ENCODE measurements around the gene GLE1.
"Not testable (repeated sequence)": the region's sequence is repeated elsewhere in the genome, so short reads cannot be mapped to it uniquely, and the experiment has no call there.

Gene GLE1

GRCh38 chr9:128552744-128553440 lies 48.4 kb downstream of the GLE1 start:
- peak; percentile 12 for DNase-seq

DNA sequence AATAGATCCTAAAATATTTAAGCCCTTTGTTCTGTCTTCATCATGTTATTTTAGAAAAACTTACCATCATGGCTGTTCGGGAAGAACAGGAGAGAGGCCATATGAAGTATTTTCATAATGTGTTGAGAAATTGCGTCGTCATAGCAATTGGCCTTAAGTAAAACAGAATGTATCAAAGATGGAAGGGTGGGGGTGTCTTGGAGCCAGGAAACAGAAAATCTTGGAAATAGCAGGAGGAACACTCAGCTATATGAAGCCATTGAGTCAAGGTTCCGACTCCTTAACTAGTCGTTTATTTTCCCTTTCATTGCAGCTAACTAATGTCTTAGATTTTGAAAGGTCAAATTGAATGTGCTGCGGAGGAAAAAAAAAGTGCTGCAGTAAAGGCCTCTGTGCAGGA lies 49.2 kb downstream of the GLE1 start:
- no peak for DNase-seq

GRCh38 chr9:128554155-128554862 lies 49.8 kb downstream of the GLE1 start:
- DNase-seq: no peak

GRCh38 chr9:128555180-128555721 lies 50.7 kb downstream of the GLE1 start:
- DNase-seq: no peak

- DNase-seq: no peak
Measured at GRCh38 chr9:128556276-128556675, 51.8 kb downstream of the GLE1 start.

DNA sequence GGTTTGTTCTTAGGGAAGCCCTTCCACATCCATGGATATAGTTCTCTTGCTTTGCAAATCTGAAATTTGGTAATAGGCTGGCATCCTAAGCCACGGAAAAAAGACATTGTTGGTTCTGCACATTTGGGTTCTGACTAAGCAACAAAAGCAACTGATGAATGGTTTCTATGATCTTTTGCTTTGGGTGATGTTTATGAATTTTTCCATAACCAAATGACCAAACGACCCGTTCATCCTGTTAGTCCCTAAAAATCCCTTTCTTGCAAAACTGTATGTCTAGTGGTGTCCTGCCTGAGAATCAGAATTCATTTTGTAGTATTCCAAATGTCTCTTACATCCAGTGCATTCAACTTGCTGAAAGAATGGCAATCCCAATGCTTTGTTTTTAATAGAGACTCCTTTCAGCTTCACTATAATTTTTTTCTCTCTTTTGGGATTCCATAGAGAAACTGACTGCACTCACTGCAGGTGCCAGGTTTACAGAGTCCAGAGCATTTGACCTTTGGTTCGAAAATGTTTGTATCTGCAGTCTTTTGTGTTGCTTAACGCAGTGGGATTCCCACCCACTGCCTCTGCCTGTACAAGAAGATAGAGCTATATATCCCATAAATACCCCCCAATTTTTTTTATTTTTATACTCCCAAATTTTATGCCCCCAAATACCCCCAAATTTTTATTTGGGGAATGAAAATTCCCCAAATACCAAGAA lies 52.6 kb downstream of the GLE1 start:
- DNase-seq: no peak

DNA sequence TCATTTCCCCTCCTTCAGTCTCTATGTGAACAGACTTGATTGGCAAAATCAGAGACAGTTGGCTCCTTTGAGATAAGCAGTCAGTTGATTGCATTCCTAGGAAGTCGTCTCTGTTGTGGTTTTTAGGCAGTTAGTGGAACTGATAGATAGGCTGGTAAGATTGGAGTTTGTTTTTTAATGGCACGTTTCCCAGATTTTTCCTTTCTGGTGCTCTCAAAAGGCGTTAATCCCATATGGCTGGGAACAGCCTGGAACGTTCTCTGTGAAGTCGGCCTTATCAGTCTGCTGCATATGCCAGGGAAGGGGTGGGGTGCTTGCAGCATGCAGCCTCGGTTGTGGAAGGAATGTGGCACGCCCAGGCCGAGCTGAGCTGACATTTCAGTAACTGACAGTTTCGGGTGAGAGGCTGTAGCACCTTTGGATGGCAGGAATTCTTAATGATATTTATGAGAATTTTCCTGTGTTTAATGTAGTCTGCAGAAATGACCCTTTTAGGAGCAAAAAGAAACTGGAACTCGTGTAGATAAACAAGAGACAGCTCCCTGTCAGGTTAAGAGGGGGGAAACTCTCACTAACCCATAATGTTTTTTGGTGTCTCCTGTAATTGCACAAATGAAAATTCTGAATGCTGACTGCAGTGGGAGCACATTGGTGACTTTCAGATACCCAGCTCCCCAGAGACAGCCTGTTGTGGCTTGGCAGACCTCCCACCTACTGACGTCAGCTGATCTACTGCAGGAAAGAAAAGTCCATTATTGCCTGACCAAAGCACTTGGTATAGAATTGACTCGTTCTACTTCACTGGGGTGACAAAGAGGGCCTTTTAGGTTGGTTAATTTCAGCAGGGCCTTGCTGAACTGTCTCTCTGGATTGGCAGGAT lies 54.2 kb downstream of the GLE1 start:
- DNase-seq: no peak

DNA sequence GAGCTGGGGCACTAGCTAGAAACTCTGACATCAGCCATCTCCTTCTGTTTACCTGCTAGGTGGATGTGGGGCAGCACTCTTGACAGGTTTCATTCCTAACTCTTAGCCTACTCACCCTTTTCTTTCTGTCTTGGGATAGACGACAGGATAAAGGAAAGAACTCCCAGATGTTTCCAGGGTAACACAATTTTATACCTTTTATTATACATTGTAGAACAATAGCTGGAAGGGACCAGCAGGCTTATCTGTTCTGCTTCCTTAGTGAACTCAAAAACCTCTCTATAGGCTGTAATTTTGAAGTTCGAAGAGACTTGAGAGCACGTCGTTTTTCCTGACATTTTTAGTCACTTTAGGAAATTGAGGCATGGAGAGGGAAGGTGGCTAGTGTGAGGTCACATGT lies 61.1 kb downstream of the GLE1 start:
- DNase-seq: no peak

DNA sequence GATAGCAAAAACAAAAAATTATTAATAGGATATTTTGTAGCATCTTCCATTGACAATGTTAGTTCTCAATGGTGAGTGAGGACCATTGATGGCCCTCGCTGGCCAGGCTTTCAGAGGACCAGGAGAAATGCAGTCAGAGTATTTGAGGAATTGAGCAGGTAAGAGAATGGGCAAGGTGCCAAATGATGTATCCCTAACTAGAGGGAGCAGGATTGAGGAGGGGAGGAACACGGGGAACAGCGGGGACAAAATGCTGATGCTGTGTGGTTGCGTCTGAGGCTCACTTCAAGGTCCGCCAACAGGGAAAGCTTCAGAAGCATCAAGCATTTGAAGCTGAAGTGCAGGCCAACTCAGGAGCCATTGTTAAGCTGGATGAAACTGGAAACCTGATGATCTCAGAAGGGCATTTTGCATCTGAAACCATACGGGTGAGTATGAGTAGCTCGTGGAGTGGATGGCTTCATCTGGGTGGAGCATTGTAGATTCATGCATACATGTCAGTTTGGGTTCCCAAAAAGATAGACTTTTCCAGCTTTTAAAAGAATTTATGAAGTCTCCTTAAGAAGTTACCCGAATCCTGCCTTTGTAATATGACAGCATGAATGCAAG lies 64.1 kb downstream of the GLE1 start:
- peak; percentile 14 for DNase-seq

DNA sequence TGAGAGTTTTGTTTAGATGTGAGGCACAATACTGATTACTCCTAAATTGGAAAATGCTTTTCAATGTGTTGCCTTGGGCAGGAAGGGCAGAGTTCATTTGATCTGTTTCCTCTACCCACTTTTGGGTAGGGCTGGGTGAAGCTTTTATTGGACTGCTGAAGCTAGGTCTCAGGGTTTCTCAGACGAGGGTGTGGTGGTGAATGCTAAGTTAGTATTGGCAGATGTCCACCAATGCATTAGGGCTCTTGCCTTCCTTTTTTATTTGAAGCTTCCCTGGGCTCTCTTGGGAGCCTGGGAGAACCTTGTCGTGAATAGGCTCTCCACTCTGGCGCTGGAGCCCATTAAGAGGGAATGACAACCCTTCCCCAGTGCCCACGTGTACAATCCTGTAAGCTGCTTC lies 71.0 kb downstream of the GLE1 start:
- DNase-seq: no peak

DNA sequence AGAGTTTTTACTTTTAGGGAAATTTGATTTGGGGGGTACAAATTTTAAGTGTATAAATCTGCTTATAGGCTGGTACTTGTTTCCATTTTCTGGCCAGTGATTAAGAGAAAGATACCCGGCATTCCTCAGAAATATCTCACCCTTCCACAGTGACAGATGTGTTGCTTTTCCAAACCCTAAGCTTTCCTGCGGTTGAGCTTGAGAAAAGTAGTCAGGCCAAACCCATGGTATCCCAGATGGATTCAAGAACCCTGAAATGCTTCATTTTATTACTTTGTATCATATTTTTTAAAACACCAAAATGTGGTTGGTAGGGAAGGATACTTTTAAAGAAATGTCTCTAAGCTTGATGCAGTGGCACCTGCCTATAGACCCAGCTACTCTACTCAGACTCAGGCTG lies 71.4 kb downstream of the GLE1 start:
- DNase-seq: no peak

GRCh38 chr9:128577206-128577605 lies 72.7 kb downstream of the GLE1 start:
- DNase-seq: no peak

DNA sequence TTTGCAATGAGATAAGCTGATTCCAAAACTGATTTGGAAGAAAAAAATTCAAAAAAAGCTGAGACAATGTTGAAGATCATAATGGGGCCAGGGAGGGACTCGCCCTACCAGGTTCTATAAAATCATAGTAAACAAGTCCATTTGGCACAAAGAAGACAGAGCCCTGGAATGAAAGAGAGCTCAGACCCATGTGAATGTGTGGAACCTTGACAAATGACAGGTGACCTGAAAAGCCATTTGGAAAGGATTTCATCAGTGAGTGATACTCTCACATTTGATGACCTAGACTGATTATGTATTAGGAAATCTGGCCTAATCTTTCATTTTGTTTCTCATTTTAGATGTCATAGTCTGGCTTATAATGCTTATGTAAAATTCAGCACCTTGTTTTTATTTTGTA lies 74.7 kb downstream of the GLE1 start:
- no peak for DNase-seq

DNA sequence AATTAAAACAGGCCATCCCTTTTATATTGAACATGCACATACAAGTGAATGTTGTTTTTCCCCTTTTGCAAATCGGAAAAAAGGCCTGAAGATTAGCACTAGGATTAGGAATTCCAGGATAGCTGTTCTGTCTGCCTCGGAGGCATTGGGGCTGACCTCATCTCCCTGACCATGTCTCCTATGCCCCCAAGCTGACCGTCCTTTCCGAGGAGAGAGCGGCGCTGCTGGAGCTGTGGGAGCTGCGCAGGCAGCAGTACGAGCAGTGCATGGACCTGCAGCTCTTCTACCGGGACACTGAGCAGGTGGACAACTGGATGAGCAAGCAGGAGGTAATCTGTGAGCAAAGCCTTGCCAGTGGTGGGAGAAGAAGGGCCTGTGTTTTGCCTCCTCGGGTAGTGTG lies 76.2 kb downstream of the GLE1 start:
- DNase-seq: no peak

- not testable (repeated sequence) for DNase-seq
Measured at GRCh38 chr9:128585155-128585554, 80.6 kb downstream of the GLE1 start.

GRCh38 chr9:128586934-128587333 lies 82.4 kb downstream of the GLE1 start:
- not testable (repeated sequence) for DNase-seq

GRCh38 chr9:128587453-128587852 lies 82.9 kb downstream of the GLE1 start:
- DNase-seq: no peak

DNA sequence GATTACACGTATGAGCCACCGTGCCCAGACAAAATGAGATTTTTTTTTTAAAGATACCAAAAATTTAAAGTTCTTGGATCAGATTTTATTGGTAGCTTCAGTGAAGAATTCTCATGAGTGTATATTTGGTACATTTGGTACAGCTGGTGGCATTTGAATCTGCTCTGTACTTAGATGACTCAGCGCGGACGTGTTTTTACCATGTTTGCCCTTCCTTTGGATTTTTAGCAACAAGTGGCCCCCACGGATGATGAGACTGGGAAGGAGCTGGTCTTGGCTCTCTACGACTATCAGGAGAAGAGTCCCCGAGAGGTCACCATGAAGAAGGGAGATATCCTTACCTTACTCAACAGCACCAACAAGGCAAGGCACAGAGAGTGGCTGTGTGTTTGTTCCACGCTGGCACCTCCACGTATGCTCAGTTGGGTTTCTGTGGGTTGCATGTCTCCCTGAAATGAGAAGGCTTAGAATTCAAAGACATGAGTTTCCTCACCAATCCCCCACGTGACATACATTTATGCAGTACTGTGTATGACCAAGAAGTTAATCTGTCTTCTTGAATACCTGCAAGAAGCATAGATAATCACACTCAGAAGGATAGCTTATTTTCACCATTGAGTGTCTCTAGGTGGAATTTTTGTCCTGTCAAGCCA lies 84.2 kb downstream of the GLE1 start:
- no peak for DNase-seq
